SK-N-SH treated with all-trans-retinoic acid at 6 μM for 48 hours (cell line): ENCODE data around the gene PGR.

ENCODE experiments used
- ARNTL ChIP-seq: fragments of 450-650 bp; formaldehyde crosslinking; IDR thresholded peaks from 2 replicates; pipeline ENCODE4 v1.5.0; 2020; ENCODE audit warnings: low read depth, mild to moderate bottlenecking, moderate library complexity, borderline replicate concordance
- BACH2 ChIP-seq: fragments of 250-450 bp; sonication (Bioruptor Pico); IDR thresholded peaks from 2 replicates; pipeline ENCODE4 v1.9.0; 2021; ENCODE audit warnings: mild to moderate bottlenecking, borderline replicate concordance
- CREB5 ChIP-seq: fragments of 250-450 bp; sonication (Bioruptor Pico); IDR thresholded peaks from 2 replicates; pipeline ENCODE4 v1.5.1; 2020; ENCODE audit warnings: low read depth, mild to moderate bottlenecking, moderate library complexity
- ISL1 ChIP-seq: fragments of 250-450 bp; sonication (Bioruptor Pico); IDR thresholded peaks from 2 replicates; pipeline ENCODE4 v2.1.2; 2022; ENCODE audit warnings: mild to moderate bottlenecking, moderate library complexity
- ZNF70 ChIP-seq: fragments of 450-650 bp; formaldehyde crosslinking; IDR thresholded peaks from 2 replicates; pipeline ENCODE4 v1.5.0; 2020; ENCODE audit warnings: mild to moderate bottlenecking, moderate library complexity

DNA sequence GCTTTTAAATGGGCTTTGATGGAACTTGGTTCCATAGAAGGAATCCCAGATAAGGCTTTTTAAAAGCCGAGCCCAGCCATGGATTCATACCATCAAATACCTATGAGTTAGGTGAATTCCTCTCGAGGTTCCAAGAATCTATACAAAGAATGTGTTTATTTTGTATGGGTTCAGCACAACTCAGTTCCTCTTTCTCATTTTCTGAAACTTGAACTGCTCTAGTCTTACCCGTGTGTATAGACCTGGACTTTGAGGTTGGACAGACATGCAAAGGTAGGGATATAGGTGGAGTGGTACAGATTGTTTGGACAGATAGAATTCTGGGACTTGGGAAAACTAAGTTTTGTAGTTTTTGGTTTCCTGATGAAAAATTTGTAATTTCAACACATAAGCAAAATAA is 97.9 kb downstream of the PGR start:
- TF ChIP-seq ARNTL (no peak), ISL1 (CRISPR knock-in tag) (no peak), ZNF70 (CRISPR knock-in tag) (no peak), CREB5 (no peak), BACH2 (CRISPR knock-in tag) (no peak)
